Right cardiac atrium (tissue), 5 donors: ENCODE measurements around the gene VILL. TPM values are rescaled to one million over a fixed set of nuclear protein-coding genes. Genes with fewer than 3 reads are reported as not detected.

Source experiments
- ATAC-seq, 2 donors: fragments of 200-7000 bp; cut with Tn5 transposase; one replicate each; pipeline versions ENCODE4 v1.8.0 to v1.9.1; 2020; ENCODE audit warnings: moderate library complexity in 2 of 2, mild to moderate bottlenecking in 1 of 2
- DNase-seq, 3 donors: peaks; one replicate each; pipeline ENCODE4 v3.0.0-alpha.2; 2020
- H3K27ac ChIP-seq: one replicate; pipeline ENCODE4 v1.5.1; 2013; ENCODE audit warnings: mild to moderate bottlenecking, low read length, control low read depth, moderate library complexity
- H3K27me3 ChIP-seq: one replicate; pipeline ENCODE4 v1.6.1; 2013; ENCODE audit not compliant: control insufficient read depth, insufficient read depth
- H3K4me1 ChIP-seq: one replicate; pipeline ENCODE4 v1.6.1; 2013; ENCODE audit warnings: low read length; ENCODE audit not compliant: control insufficient read depth, insufficient read depth
- H3K4me3 ChIP-seq: one replicate; pipeline ENCODE4 v1.5.1; 2013; ENCODE audit warnings: low read length, control low read depth
- H3K9me3 ChIP-seq: one replicate; pipeline ENCODE4 v1.6.1; 2013; ENCODE audit warnings: low read length; ENCODE audit not compliant: control insufficient read depth
- WGBS: extraction: QIAGEN DNeasy Blood & Tissue Kit; methylation state at CpG from one replicate; pipeline ENCODE4 v1.1.7; 2013; 5-methylcytosine and 5-hydroxymethylcytosine counted together
- intact Hi-C, 4 donors: fragments of 100-400 bp; cut with DNase I; formaldehyde crosslinking; loops; one replicate each; pipeline versions ENCODE4 v1.11.0 to v1.14.0; 2022 to 2023
- polyA plus RNA-seq: library from polyadenylated mRNA; stranded (reverse); fragments of 200-250 nt; gene quantifications from one replicate; pipeline ENCODE4 v1.2.3, GENCODE V29; 2013
- total RNA-seq, 4 donors: library from RNA; stranded (reverse); fragmentation: NEBNext Ultra II Directional; extraction: Animal tissue kit (Norgen Biotek cat#: 25700); gene quantifications; one replicate each; pipeline ENCODE4 v1.2.1, GENCODE V29; 2021
- donor health status: healthy with polysubstance abuse.
- donor health status: DM: no; HTN: yes; CAD: no.
- donor health status: DM: no; HTN: no; CAD: no.
- donor health status: DM: no; HTN: yes; CAD: no; lungs with severe emphysema.
- donor health status: DM: yes; HTN: yes; CAD: no.

Gene VILL
- total and polyA plus RNA-seq, 5 donors: 4.0 to 9.7 (median 8.4) TPM

GRCh38 chr3:37974121-37975083 lies 16.2 kb upstream of the VILL start:
- no peak overlapping the region for H3K27ac ChIP-seq
- H3K4me3 ChIP-seq: no peak overlapping the region
- H3K9me3 ChIP-seq: no peaks in the 10 kb centered on the region
- WGBS: 59% methylated on average over 9 of the region's 9 CpGs
- DNase-seq (peak; percentile 60 to 83 (median 82)), ATAC-seq (peak; percentile 80 to 87)
- peaks cover 2% of the 10 kb centered on the region for H3K4me1 ChIP-seq
- intact Hi-C loops: no loop called here
- no peaks in the 10 kb centered on the region for H3K27me3 ChIP-seq

- no peak for DNase-seq
- Histone ChIP-seq H3K4me3 (no peak overlapping the region), H3K27ac (no peak overlapping the region), H3K9me3 (no peaks in the 10 kb centered on the region), H3K4me1 (no peaks in the 10 kb centered on the region), H3K27me3 (no peaks in the 10 kb centered on the region)
- 89% methylated on average over 8 of the region's 8 CpGs for WGBS
- intact Hi-C loops: no loop called here
- ATAC-seq: no peak
Observed at GRCh38 chr3:37979541-37980461, 10.8 kb upstream of the VILL start.

GRCh38 chr3:37980462-37981347 lies 9.9 kb upstream of the VILL start:
- intact Hi-C loops: no loop called here
- no peak overlapping the region for H3K27ac ChIP-seq
- H3K27me3 ChIP-seq: no peaks in the 10 kb centered on the region
- no peak overlapping the region for H3K4me3 ChIP-seq
- no peaks in the 10 kb centered on the region for H3K4me1 ChIP-seq
- 89% methylated on average over 14 of the region's 14 CpGs for WGBS
- peak in 1 of 3 donors; percentile 50 for DNase-seq
- ATAC-seq: no peak
- H3K9me3 ChIP-seq: no peaks in the 10 kb centered on the region

GRCh38 chr3:37981348-37981664 lies 9.3 kb upstream of the VILL start:
- no peak for DNase-seq
- no peaks in the 10 kb centered on the region for H3K9me3 ChIP-seq
- H3K4me1 ChIP-seq: no peaks in the 10 kb centered on the region
- no peaks in the 10 kb centered on the region for H3K27me3 ChIP-seq
- no peak overlapping the region for H3K4me3 ChIP-seq
- 96% methylated on average over 2 of the region's 2 CpGs for WGBS
- no peak overlapping the region for H3K27ac ChIP-seq
- intact Hi-C loops: no loop called here
- no peak for ATAC-seq

GRCh38 chr3:37982331-37982730 lies 8.3 kb upstream of the VILL start:
- 51% methylated on average over 1 of the region's 1 CpG for WGBS
- DNase-seq (no peak), ATAC-seq (no peak)
- Histone ChIP-seq H3K27me3 (no peaks in the 10 kb centered on the region), H3K4me1 (no peaks in the 10 kb centered on the region), H3K27ac (no peak overlapping the region), H3K4me3 (no peak overlapping the region), H3K9me3 (no peaks in the 10 kb centered on the region)
- intact Hi-C loops: no loop called here

- Histone ChIP-seq H3K9me3 (no peaks in the 10 kb centered on the region), H3K4me3 (no peak overlapping the region), H3K4me1 (no peaks in the 10 kb centered on the region), H3K27ac (no peak overlapping the region), H3K27me3 (no peaks in the 10 kb centered on the region)
- intact Hi-C loops: no loop called here
- ATAC-seq (no peak), DNase-seq (no peak)
- WGBS: 76% methylated on average over 7 of the region's 7 CpGs
Observed at GRCh38 chr3:37984051-37984450, 6.5 kb upstream of the VILL start.

GRCh38 chr3:37984596-37984995 lies 6.0 kb upstream of the VILL start:
- H3K4me3 ChIP-seq: no peak overlapping the region
- H3K4me1 ChIP-seq: no peaks in the 10 kb centered on the region
- DNase-seq (no peak), ATAC-seq (no peak)
- 95% methylated on average over 7 of the region's 7 CpGs for WGBS
- no peaks in the 10 kb centered on the region for H3K27me3 ChIP-seq
- intact Hi-C loops: no loop called here
- no peaks in the 10 kb centered on the region for H3K9me3 ChIP-seq
- no peak overlapping the region for H3K27ac ChIP-seq

- WGBS: 65% methylated on average over 8 of the region's 8 CpGs
- intact Hi-C loops: no loop called here
- Histone ChIP-seq H3K4me1 (no peaks in the 10 kb centered on the region), H3K27ac (peak overlapping the region; percentile 38), H3K4me3 (no peak overlapping the region), H3K9me3 (no peaks in the 10 kb centered on the region), H3K27me3 (no peaks in the 10 kb centered on the region)
- ATAC-seq (peak; percentile 46 to 56), DNase-seq (peak in 1 of 3 donors; percentile 61)
Observed at GRCh38 chr3:37985637-37986320, 4.8 kb upstream of the VILL start.

GRCh38 chr3:37986479-37987314 lies 3.9 kb upstream of the VILL start:
- DNase-seq (peak in 1 of 3 donors; percentile 46), ATAC-seq (peak; percentile 7 to 16)
- no peaks in the 10 kb centered on the region for H3K4me1 ChIP-seq
- no peak overlapping the region for H3K4me3 ChIP-seq
- H3K27ac ChIP-seq: no peak overlapping the region
- H3K27me3 ChIP-seq: no peaks in the 10 kb centered on the region
- H3K9me3 ChIP-seq: no peaks in the 10 kb centered on the region
- WGBS: 85% methylated on average over 12 of the region's 12 CpGs
- intact Hi-C loops: no loop called here
